Neural cell (in vitro differentiated cells): ENCODE data around the gene SUSD2. TPM values are rescaled to one million over a fixed set of nuclear protein-coding genes. Genes with fewer than 3 reads are reported as not detected.

Experiments used
- H2AFZ ChIP-seq: fragments of 200-600, 300-800 bp; sonication (generic), shearing (Covaris generic); 2 replicates; pipeline ENCODE4 v1.6.0; 2014; ENCODE audit warnings: low read depth, mild to moderate bottlenecking, antibody characterized with exemption, low read length, moderate library complexity
- H3F3A ChIP-seq: fragments of 200-600 bp; shearing (Covaris generic); 2 replicates; pipeline ENCODE4 v1.6.1; 2016; ENCODE audit warnings: mild to moderate bottlenecking, moderate library complexity, mixed read lengths, antibody characterized with exemption, low read length; ENCODE audit not compliant: insufficient read depth, poor library complexity, severe bottlenecking
- H3K27ac ChIP-seq: fragments of 200-600, 300-800 bp; sonication (generic), shearing (Covaris generic); 2 replicates; pipeline ENCODE4 v1.5.1; 2014; ENCODE audit warnings: mild to moderate bottlenecking, low read length, moderate library complexity
- H3K27me3 ChIP-seq: fragments of 300-800, 200-600 bp; sonication (generic), shearing (Covaris generic); 2 replicates; pipeline ENCODE4 v1.6.0; 2014; ENCODE audit warnings: mild to moderate bottlenecking, low read depth, low read length, moderate library complexity; ENCODE audit not compliant: insufficient read depth
- H3K36me3 ChIP-seq: fragments of 300-800, 200-600 bp; sonication (generic), shearing (Covaris generic); 2 replicates; pipeline ENCODE4 v1.5.1; 2014; ENCODE audit warnings: mild to moderate bottlenecking, antibody characterized with exemption, low read length, moderate library complexity; ENCODE audit not compliant: insufficient read depth
- H3K4me2 ChIP-seq: fragments of 300-800, 200-600 bp; sonication (generic), shearing (Covaris generic); 2 replicates; pipeline ENCODE4 v1.6.0; 2014; ENCODE audit warnings: mild to moderate bottlenecking, low read length
- H3K4me3 ChIP-seq: fragments of 300-800, 200-600 bp; sonication (generic), shearing (Covaris generic); 2 replicates; pipeline ENCODE4 v1.5.1; 2014; ENCODE audit warnings: mild to moderate bottlenecking, low read length, moderate library complexity
- H3K79me2 ChIP-seq: fragments of 200-600 bp; shearing (Covaris generic); replicated peaks from 2 replicates; pipeline ENCODE4 v1.6.0; 2014; ENCODE audit warnings: mild to moderate bottlenecking, low read length, moderate library complexity; ENCODE audit not compliant: insufficient read depth
- H3K9ac ChIP-seq: fragments of 300-800, 200-600 bp; sonication (generic), shearing (Covaris generic); 2 replicates; pipeline ENCODE4 v1.6.1; 2016; ENCODE audit warnings: mild to moderate bottlenecking, low read length, mixed read lengths
- H3K9me2 ChIP-seq: fragments of 200-600 bp; shearing (Covaris generic); 2 replicates; pipeline ENCODE4 v1.6.1; 2016; ENCODE audit warnings: mild to moderate bottlenecking, low read length, mixed read lengths; ENCODE audit not compliant: insufficient read depth
- H3K9me3 ChIP-seq: fragments of 200-600, 300-800 bp; sonication (generic), shearing (Covaris generic); 2 replicates; pipeline ENCODE4 v1.6.1; 2016; ENCODE audit warnings: mild to moderate bottlenecking, mixed run types, low read length, moderate library complexity, mixed read lengths
- H4K20me1 ChIP-seq: fragments of 200-600 bp; shearing (Covaris generic); 2 replicates; pipeline ENCODE4 v1.6.1; 2016; ENCODE audit warnings: mild to moderate bottlenecking, mixed run types; ENCODE audit not compliant: insufficient read depth
- EP300 ChIP-seq: fragments of 450-650 bp; conservative IDR thresholded peaks from 2 replicates; pipeline ENCODE4 v1.6.1; 2014; ENCODE audit warnings: antibody characterized with exemption, mild to moderate bottlenecking, moderate library complexity; ENCODE audit not compliant: poor library complexity, severe bottlenecking
- EZH2 ChIP-seq: fragments of 200-600, 300-800 bp; shearing (Covaris generic), sonication (generic); IDR thresholded peaks from 2 replicates; pipeline ENCODE4 v1.6.1; 2014; ENCODE audit warnings: antibody characterized with exemption, low read length, borderline replicate concordance, mild to moderate bottlenecking; ENCODE audit not compliant: insufficient read depth, poor library complexity, severe bottlenecking
- MXI1 ChIP-seq: fragments of 450-650 bp; conservative IDR thresholded peaks from 2 replicates; pipeline ENCODE4 v1.6.1; 2014; ENCODE audit warnings: antibody characterized with exemption, mild to moderate bottlenecking; ENCODE audit not compliant: poor library complexity, severe bottlenecking
- POLR2AphosphoS5 ChIP-seq: IDR thresholded peaks from 2 replicates; pipeline ENCODE4 v1.6.1; 2012
- RAD21 ChIP-seq: fragments of 450-650 bp; conservative IDR thresholded peaks from 2 replicates; pipeline ENCODE4 v1.6.1; 2014; ENCODE audit warnings: antibody characterized with exemption, mild to moderate bottlenecking, moderate library complexity
- SMC3 ChIP-seq: fragments of 450-650 bp; conservative IDR thresholded peaks from 2 replicates; pipeline ENCODE4 v1.6.1; 2014; ENCODE audit warnings: antibody characterized with exemption, mild to moderate bottlenecking, moderate library complexity; ENCODE audit not compliant: poor library complexity
- TAF1 ChIP-seq: IDR thresholded peaks from 2 replicates; pipeline ENCODE4 v1.6.1; 2012; ENCODE audit warnings: low read depth
- polyA plus RNA-seq: library from polyadenylated mRNA; depleted of rRNA; stranded (reverse); fragments of >200 nt; gene quantifications from 2 replicates; pipeline ENCODE4 v1.2.3, GENCODE V29; 2014
- TF ChIP-seq, protein P1 (sequence below): fragments of 450-650 bp; IDR thresholded peaks from 2 replicates; pipeline ENCODE4 v1.5.1; 2014; ENCODE audit warnings: antibody characterized with exemption, mild to moderate bottlenecking, moderate library complexity; ENCODE audit not compliant: poor library complexity, severe bottlenecking
- TF ChIP-seq, protein P2 (sequence below): IDR thresholded peaks from 2 replicates; pipeline ENCODE4 v1.6.1; 2012; ENCODE audit warnings: borderline replicate concordance

SUSD2 gene
- polyA plus RNA-seq, 1 donor from 2014 or later: 0.20 TPM

DNA sequence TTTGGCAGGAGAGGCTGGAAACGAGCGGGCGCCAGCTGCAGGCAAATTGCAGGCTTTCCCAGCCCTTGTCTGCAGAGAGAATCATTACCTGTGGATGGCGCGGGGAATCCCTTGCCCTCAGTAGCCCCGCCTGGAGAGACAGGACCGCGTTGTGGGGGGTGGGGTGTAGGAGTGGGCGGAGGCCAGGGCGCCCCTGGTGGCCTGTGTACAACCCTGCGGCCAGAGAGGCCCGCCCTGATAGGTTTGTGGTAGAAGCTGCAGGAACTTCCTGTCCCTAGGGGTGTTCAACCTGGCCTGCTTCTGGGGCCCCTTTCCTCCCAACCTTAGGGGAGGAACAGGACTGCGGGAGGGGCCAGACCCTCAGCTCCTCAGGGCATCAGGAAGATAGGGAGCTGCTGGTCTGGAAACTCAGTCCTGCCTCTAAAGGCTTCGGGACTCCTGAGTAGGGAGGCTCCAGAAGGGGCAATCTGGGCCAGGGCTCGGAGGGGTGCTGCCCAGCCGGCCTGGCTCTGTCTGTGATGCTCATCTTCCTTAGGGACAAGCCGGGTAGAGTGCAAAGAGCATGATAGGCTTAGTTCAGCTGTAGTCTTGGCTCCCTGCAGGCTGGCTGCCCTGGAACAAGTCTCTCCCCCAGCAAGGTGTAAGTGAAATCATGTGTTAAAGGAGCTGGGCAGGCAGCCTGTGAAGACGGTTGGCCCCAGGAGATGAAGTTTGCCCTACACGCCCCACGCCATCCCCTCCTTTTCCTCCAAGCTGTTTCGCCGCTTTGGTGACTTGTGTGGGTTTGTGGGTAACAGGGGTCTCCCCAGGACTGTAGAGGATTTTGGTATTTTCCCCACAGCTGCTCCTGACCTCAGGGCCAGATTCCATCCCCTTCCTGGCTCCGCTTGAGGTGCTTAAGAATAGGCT lies 24.1 kb upstream of the SUSD2 start:
- TF ChIP-seq MXI1 (no peak), TAF1 (no peak)
- TF ChIP-seq, protein P1, sequence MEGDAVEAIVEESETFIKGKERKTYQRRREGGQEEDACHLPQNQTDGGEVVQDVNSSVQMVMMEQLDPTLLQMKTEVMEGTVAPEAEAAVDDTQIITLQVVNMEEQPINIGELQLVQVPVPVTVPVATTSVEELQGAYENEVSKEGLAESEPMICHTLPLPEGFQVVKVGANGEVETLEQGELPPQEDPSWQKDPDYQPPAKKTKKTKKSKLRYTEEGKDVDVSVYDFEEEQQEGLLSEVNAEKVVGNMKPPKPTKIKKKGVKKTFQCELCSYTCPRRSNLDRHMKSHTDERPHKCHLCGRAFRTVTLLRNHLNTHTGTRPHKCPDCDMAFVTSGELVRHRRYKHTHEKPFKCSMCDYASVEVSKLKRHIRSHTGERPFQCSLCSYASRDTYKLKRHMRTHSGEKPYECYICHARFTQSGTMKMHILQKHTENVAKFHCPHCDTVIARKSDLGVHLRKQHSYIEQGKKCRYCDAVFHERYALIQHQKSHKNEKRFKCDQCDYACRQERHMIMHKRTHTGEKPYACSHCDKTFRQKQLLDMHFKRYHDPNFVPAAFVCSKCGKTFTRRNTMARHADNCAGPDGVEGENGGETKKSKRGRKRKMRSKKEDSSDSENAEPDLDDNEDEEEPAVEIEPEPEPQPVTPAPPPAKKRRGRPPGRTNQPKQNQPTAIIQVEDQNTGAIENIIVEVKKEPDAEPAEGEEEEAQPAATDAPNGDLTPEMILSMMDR: peak; percentile 73
- Histone ChIP-seq H3K36me3 (no peaks in the 10 kb centered on the region), H3K9me3 (no peaks in the 10 kb centered on the region), H3K9ac (peak overlapping the region; percentile 14), H3F3A (no peaks in the 10 kb centered on the region), H4K20me1 (peaks cover 18% of the 10 kb centered on the region), H3K4me3 (peak overlapping the region; percentile 61), H3K27me3 (peaks cover 21% of the 10 kb centered on the region), H3K27ac (no peak overlapping the region), H3K79me2 (no peaks in the 10 kb centered on the region), H2AFZ (no peak overlapping the region), H3K9me2 (no peaks in the 10 kb centered on the region), H3K4me2 (no peak overlapping the region)

DNA sequence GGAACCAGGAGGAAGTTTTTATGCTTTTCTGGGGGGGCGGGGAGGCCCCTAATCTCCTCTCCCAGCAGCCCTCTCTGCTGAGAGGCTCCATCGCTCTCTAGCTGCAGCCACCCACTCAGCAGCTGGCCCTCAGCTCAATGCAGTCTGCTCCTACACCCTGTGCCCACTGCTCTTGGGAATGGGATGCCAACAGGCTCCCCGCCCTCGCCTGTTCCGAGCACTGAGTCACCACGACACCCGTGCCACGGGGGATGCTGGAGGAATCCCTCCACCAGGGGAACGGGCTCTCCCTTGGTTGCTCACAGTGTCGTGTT lies 23.5 kb upstream of the SUSD2 start:
- TF ChIP-seq, protein P1: no peak

DNA sequence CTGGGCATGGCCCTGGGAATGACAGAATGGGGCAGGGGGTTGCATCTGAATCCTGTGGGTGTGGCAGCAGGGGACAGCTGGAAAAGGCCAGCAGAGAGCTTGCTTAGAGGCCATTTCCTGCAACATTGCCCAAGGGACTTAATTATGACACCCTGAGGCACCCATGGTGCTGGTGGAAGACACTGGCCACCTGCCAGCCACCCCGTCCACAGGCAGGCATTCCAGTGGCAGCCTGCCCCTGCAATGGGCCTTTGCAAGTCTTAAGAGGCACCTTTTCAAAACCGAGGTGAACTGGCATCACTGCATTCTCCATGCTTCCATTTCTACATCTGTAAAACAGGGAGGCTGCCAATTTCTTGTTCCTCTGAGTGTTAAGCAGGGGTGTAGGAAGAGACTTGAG lies 21.6 kb upstream of the SUSD2 start:
- no peak overlapping the region for H3K27ac ChIP-seq
- H3K9me3 ChIP-seq: no peaks in the 10 kb centered on the region
- H3K36me3 ChIP-seq: no peaks in the 10 kb centered on the region
- TF ChIP-seq, protein P2, sequence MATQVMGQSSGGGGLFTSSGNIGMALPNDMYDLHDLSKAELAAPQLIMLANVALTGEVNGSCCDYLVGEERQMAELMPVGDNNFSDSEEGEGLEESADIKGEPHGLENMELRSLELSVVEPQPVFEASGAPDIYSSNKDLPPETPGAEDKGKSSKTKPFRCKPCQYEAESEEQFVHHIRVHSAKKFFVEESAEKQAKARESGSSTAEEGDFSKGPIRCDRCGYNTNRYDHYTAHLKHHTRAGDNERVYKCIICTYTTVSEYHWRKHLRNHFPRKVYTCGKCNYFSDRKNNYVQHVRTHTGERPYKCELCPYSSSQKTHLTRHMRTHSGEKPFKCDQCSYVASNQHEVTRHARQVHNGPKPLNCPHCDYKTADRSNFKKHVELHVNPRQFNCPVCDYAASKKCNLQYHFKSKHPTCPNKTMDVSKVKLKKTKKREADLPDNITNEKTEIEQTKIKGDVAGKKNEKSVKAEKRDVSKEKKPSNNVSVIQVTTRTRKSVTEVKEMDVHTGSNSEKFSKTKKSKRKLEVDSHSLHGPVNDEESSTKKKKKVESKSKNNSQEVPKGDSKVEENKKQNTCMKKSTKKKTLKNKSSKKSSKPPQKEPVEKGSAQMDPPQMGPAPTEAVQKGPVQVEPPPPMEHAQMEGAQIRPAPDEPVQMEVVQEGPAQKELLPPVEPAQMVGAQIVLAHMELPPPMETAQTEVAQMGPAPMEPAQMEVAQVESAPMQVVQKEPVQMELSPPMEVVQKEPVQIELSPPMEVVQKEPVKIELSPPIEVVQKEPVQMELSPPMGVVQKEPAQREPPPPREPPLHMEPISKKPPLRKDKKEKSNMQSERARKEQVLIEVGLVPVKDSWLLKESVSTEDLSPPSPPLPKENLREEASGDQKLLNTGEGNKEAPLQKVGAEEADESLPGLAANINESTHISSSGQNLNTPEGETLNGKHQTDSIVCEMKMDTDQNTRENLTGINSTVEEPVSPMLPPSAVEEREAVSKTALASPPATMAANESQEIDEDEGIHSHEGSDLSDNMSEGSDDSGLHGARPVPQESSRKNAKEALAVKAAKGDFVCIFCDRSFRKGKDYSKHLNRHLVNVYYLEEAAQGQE: no peak
- TF ChIP-seq RAD21 (no peak), MXI1 (no peak), POLR2AphosphoS5 (no peak), EZH2 (no peak), EP300 (no peak), SMC3 (no peak), TAF1 (no peak)
- TF ChIP-seq, protein P1: no peak
- H2AFZ ChIP-seq: no peak overlapping the region
- no peak overlapping the region for H3K4me3 ChIP-seq
- peaks cover 17% of the 10 kb centered on the region for H3K27me3 ChIP-seq
- no peaks in the 10 kb centered on the region for H3K79me2 ChIP-seq
- no peaks in the 10 kb centered on the region for H3K9me2 ChIP-seq
- no peak overlapping the region for H3K4me2 ChIP-seq
- peaks cover 18% of the 10 kb centered on the region for H4K20me1 ChIP-seq
- no peak overlapping the region for H3K9ac ChIP-seq
- H3F3A ChIP-seq: no peaks in the 10 kb centered on the region

More for the DNA sequence above, 23.5 kb upstream of the SUSD2 start:
- Histone ChIP-seq H2AFZ (no peak overlapping the region), H3K9me3 (no peaks in the 10 kb centered on the region), H3K27ac (no peak overlapping the region), H3F3A (no peaks in the 10 kb centered on the region), H3K79me2 (no peaks in the 10 kb centered on the region), H3K4me2 (no peak overlapping the region), H4K20me1 (peaks cover 18% of the 10 kb centered on the region), H3K9me2 (no peaks in the 10 kb centered on the region), H3K4me3 (no peak overlapping the region), H3K27me3 (peaks cover 21% of the 10 kb centered on the region), H3K36me3 (no peaks in the 10 kb centered on the region), H3K9ac (no peak overlapping the region)
